NB4 (cell line): ENCODE measurements around the gene CNTN5.

ENCODE experiments used
- DNase-seq: peaks from one replicate; pipeline ENCODE4 v3.0.0; 2010; ENCODE audit warnings: low read depth
- H3K4me3 ChIP-seq: one replicate; pipeline ENCODE4 v1.5.1; 2011; ENCODE audit warnings: mild to moderate bottlenecking, low read depth, low read length, moderate library complexity
- CTCF ChIP-seq: IDR thresholded peaks from one replicate; pipeline ENCODE4 v1.5.1; 2012; ENCODE audit warnings: low read depth, low read length
- MYC ChIP-seq: IDR thresholded peaks from 2 replicates; pipeline ENCODE4 v1.6.1; 2011; ENCODE audit warnings: low read depth, low read length
- POLR2A ChIP-seq: IDR thresholded peaks from 2 replicates; pipeline ENCODE4 v1.6.1; 2011; ENCODE audit warnings: mild to moderate bottlenecking; ENCODE audit not compliant: insufficient read length; ENCODE audit errors: extremely low read depth
- TF ChIP-seq, protein P1 (sequence below): IDR thresholded peaks from 2 replicates; pipeline ENCODE4 v1.6.1; 2011; ENCODE audit warnings: low read depth, low read length

CNTN5 gene

DNA sequence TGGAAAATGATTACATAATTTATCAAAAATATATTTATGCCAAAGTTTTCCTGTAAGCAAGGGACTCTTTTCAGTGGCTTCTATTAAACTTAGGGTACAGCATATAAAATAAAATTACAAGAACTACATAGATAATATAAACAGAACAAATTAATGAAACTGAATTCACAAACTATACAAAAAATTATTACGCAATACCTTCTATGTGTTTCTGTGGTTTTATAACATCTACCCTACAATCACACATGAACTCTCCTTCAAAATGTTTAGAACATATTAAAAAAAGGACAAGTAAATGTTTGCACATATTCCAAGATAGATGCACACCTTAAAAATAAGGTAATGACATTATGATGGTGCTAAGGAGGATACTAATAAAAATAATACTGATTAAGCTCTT is 235.9 kb downstream of the CNTN5 start:
- no peak for DNase-seq
- TF ChIP-seq, protein P1, sequence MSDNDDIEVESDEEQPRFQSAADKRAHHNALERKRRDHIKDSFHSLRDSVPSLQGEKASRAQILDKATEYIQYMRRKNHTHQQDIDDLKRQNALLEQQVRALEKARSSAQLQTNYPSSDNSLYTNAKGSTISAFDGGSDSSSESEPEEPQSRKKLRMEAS = no peak
- no peak for TF ChIP-seq MYC
- no peak for TF ChIP-seq POLR2A
- TF ChIP-seq CTCF = no peak
- no peak overlapping the region for H3K4me3 ChIP-seq

- H3K4me3 ChIP-seq = no peak overlapping the region
- TF ChIP-seq, protein P1 = peak; percentile 70
- TF ChIP-seq POLR2A = no peak
- DNase-seq = peak; percentile 71
Observed at GRCh38 chr11:99257131-99257530, 236.4 kb downstream of the CNTN5 start.

DNA sequence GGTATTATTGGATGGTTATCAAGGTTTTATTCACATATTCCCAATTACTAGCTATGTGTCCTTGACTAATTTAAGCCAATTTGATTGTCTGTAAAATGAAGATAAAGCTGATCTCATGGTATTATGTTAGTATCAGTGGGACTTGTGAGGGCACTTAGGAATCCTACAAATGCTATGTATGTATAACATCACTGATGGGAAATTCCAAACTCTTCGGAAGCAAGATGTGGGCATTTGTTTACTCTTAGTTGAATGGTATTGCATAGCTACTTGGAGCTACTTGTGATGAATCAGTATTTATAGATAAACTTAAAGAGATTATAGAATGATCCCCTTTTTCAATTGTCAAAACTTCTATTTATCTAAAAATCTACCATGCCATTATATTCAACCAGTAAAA is 239.9 kb downstream of the CNTN5 start:
- no peak for DNase-seq
- H3K4me3 ChIP-seq = no peak overlapping the region
- no peak for TF ChIP-seq MYC
- TF ChIP-seq CTCF = no peak
- no peak for TF ChIP-seq POLR2A
- TF ChIP-seq, protein P1 = no peak

GRCh38 chr11:99268886-99269285 is 248.1 kb downstream of the CNTN5 start:
- no peak for DNase-seq
- H3K4me3 ChIP-seq = no peak overlapping the region

GRCh38 chr11:99271527-99271926 is 250.8 kb downstream of the CNTN5 start:
- DNase-seq = no peak
- no peak overlapping the region for H3K4me3 ChIP-seq
- TF ChIP-seq POLR2A = no peak
- no peak for TF ChIP-seq MYC

More at GRCh38 chr11:99268886-99269285, 248.1 kb downstream of the CNTN5 start:
- TF ChIP-seq MYC (no peak), CTCF (no peak), POLR2A (no peak)
- TF ChIP-seq, protein P1 = no peak

- no peak for DNase-seq
- H3K4me3 ChIP-seq = no peak overlapping the region
- TF ChIP-seq POLR2A = no peak
- TF ChIP-seq, protein P1 = no peak
- TF ChIP-seq CTCF = no peak
- TF ChIP-seq MYC = no peak
Observed at GRCh38 chr11:99275521-99275920, 254.8 kb downstream of the CNTN5 start.

DNA sequence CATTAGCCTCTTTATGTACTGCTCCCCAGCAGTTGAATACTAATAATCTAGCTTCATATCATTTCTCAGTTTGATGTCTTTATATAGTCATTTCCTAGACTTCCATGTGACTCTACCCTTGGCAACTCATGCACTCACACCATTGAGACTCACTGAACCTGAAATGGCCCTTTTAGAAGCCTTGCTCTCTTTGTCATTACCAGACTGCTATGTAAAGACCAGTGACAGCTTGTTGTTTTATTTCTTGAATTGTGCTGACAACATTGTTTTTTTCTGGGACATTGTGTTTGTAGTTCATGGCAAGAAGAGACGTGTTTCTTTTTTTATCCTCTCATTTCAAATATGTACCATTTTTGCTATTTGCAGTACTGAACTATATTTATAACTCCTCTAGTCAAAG is 256.5 kb downstream of the CNTN5 start:
- TF ChIP-seq, protein P1 = no peak
- no peak for TF ChIP-seq MYC
- TF ChIP-seq POLR2A = no peak
- TF ChIP-seq CTCF = no peak
- no peak overlapping the region for H3K4me3 ChIP-seq
- DNase-seq = no peak
